ENCODE measurements around the gene NDST1.

DNA sequence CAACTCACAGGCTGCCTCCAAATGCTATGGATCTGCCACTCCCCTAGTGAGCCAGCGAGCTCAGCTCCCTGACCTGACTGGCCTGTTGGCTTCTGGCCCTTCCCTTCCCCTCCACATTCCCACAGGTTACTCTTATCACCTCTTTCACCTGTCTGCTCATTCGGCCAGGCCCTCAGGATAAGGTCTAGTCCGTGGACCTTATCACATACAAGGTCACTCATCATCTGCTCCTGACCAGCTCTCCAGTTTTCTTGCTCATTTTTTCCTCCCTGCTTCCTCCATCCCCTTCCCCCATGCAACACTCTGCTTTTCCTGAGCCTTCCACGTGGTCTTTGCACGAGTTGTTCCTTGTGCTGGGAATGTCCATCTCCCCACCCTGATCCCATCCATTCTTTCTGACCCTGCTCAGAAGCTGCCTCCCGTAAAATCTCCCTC lies 25.9 kb upstream of the NDST1 start:
- TF ChIP-seq POLR2AphosphoS5 (IDR thresholded peaks at IDR 0.05): no peak
- no peak for TF ChIP-seq POLR2A (IDR thresholded peaks at IDR 0.05)
- TF ChIP-seq, protein P1, sequence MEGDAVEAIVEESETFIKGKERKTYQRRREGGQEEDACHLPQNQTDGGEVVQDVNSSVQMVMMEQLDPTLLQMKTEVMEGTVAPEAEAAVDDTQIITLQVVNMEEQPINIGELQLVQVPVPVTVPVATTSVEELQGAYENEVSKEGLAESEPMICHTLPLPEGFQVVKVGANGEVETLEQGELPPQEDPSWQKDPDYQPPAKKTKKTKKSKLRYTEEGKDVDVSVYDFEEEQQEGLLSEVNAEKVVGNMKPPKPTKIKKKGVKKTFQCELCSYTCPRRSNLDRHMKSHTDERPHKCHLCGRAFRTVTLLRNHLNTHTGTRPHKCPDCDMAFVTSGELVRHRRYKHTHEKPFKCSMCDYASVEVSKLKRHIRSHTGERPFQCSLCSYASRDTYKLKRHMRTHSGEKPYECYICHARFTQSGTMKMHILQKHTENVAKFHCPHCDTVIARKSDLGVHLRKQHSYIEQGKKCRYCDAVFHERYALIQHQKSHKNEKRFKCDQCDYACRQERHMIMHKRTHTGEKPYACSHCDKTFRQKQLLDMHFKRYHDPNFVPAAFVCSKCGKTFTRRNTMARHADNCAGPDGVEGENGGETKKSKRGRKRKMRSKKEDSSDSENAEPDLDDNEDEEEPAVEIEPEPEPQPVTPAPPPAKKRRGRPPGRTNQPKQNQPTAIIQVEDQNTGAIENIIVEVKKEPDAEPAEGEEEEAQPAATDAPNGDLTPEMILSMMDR (IDR thresholded peaks at IDR 0.05): no peak
- no peak for TF ChIP-seq EP300 (IDR thresholded peaks at IDR 0.05)
